Small intestine (tissue), 7 donors: ENCODE results near the gene FGF14. TPM values are rescaled to one million over a fixed set of nuclear protein-coding genes. Genes with fewer than 3 reads are reported as not detected.

Experiments
- DNase-seq, 2 donors: peaks; one replicate each; pipeline versions ENCODE4 v3.0.0 to v3.0.0-alpha.2; 2013
- FAIRE-seq: peaks from 2 replicates; lab custom pipeline; 2012; peaks lifted over from hg19 to GRCh38; lab: Jason Lieb, UNC
- H3K27ac ChIP-seq, 3 donors: one replicate each; pipeline ENCODE4 v1.5.1; 2013; ENCODE audit warnings: low read length in 2 of 3, mild to moderate bottlenecking in 2 of 3, control low read depth in 1 of 3, inconsistent platforms in 1 of 3, low read depth in 1 of 3, moderate library complexity in 1 of 3
- H3K27me3 ChIP-seq, 3 donors: one replicate each; pipeline ENCODE4 v1.6.1; 2013; ENCODE audit warnings: low read length in 3 of 3, inconsistent platforms in 1 of 3; ENCODE audit not compliant: control insufficient read depth in 3 of 3, insufficient read depth in 3 of 3
- H3K36me3 ChIP-seq, 3 donors: one replicate each; pipeline ENCODE4 v1.6.1; 2013; ENCODE audit warnings: low read length in 3 of 3, inconsistent platforms in 1 of 3, low read depth in 1 of 3, mild to moderate bottlenecking in 1 of 3, moderate library complexity in 1 of 3; ENCODE audit not compliant: control insufficient read depth in 3 of 3, insufficient read depth in 2 of 3
- H3K4me1 ChIP-seq, 3 donors: one replicate each; pipeline ENCODE4 v1.6.1; 2013; ENCODE audit warnings: low read length in 2 of 3, inconsistent platforms in 1 of 3, low read depth in 1 of 3, mild to moderate bottlenecking in 1 of 3, moderate library complexity in 1 of 3; ENCODE audit not compliant: control insufficient read depth in 3 of 3, insufficient read depth in 2 of 3
- H3K4me3 ChIP-seq, 3 donors: one replicate each; pipeline ENCODE4 v1.5.1; 2013; ENCODE audit warnings: low read length in 3 of 3, control low read depth in 1 of 3, inconsistent platforms in 1 of 3, low read depth in 1 of 3, mild to moderate bottlenecking in 1 of 3, moderate library complexity in 1 of 3
- H3K9me3 ChIP-seq, 2 donors: one replicate each; pipeline ENCODE4 v1.6.1; 2013; ENCODE audit warnings: low read depth in 1 of 2, low read length in 1 of 2; ENCODE audit not compliant: control insufficient read depth in 2 of 2, insufficient read depth in 1 of 2
- WGBS, 3 donors: extraction: QIAGEN DNeasy Blood & Tissue Kit; methylation state at CpG; one replicate each; pipeline ENCODE4 v1.1.7; 2013; 5-methylcytosine and 5-hydroxymethylcytosine counted together
- polyA plus RNA-seq, 4 donors: library from polyadenylated mRNA; stranded (reverse) in 3 of 4; unstranded in 1 of 4; fragments of 200-250 nt in 3 of 4; fragments of 120-200 nt in 1 of 4; gene quantifications; one replicate each; pipeline versions ENCODE4 v1.2.1 to v1.2.3, GENCODE V29; 2013
- donor health status: healthy with polysubstance abuse.
- donor health status: control.
- donor health status: control.
- donor health status: Bipolar disorder and iron deficiency.
- donor health status: healthy.

FGF14 gene
- polyA plus RNA-seq, 4 donors = under 0.01 to 0.74 (median 0.31) TPM; not detected in 1

DNA sequence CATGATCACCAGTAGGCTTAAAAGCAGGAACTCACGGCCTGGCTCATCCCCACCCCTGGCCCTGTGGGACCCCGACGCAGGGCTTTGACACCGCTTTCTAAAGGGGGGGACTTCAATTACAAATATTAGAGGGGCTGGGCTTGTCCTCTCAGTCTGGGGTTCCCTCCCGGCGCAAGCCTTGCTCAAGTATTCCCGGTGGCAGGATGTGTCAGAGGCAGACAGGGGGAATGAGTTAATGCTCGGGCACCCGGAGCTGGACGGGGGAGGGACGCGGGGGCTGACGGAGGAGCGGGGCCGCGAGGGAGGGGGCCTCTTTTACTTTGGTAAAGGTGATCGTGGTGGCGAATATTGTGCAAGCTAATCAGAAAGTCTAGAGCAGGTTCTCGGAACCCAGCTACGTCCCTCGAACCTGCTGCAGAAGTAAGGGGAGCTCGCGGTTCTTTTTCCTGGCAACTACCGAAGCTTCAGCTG, 1.1 kb downstream of the FGF14 start:
- FAIRE-seq (no peak), DNase-seq (no peak)
- Histone ChIP-seq H3K4me1 (no peaks in the 10 kb centered on the region), H3K36me3 (no peaks in the 10 kb centered on the region), H3K9me3 (no peaks in the 10 kb centered on the region), H3K27me3 (peaks cover 6 to 52% (median 19%) of the 10 kb centered on the region in 3 donors), H3K27ac (no peak overlapping the region), H3K4me3 (peak overlapping the region; percentile 2 to 24 (median 21))
- whole genome bisulfite sequencing, 3 donors = 1 to 5% (median 3%) methylated on average over 24 of the region's 24 CpGs

DNA sequence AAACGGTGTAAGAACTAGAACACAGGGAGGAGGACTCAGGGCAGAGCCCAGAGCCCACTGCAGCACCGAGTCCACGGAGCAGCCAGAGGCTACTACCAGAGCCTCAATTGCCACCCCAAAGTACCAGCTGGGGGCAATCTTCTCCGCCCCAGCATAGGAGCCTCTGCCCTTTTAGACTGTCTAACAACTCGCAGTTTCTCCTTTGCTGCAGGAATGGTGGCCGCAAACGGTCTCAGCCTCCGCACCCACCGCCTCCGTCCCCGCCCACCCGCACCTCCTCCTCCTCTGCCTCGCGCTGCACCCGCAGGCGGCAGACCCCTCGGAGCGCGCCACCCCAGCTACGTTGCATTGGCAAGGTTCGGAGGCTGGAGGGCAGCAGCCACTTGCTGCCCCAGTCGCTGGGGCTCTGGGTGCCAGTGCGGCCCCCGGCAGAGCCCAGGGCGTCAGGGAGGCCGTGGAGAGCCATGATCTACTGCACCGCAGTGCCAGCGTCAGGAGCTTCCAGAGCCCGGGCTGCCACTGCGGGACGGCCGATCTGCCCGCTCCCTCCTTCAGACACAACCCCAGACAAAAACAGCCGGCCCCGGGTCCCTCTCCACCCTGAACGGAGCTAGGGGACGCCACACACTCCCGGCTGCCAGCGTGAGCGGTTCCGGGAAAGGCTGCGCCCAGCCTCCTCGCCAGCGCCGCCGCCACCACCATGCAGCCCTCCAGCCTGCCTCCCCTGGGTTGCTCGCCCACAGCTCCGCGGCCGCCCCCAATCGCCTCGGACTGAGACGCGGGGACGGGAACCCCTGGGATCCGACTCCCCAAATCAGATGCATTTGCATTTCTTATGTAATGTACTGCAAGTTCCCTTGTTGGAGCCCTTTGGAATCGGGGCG, 1.8 kb downstream of the FGF14 start:
- FAIRE-seq (no peak), DNase-seq (no peak)
- WGBS, 3 donors = 1 to 2% (median 1%) methylated on average over 57 to 58 of the region's 58 CpGs
- Histone ChIP-seq H3K27ac (no peak overlapping the region), H3K9me3 (no peaks in the 10 kb centered on the region), H3K4me3 (peak overlapping the region; percentile 17 to 24 (median 21)), H3K36me3 (no peaks in the 10 kb centered on the region), H3K27me3 (peaks cover 6 to 52% (median 19%) of the 10 kb centered on the region in 3 donors), H3K4me1 (no peaks in the 10 kb centered on the region)

DNA sequence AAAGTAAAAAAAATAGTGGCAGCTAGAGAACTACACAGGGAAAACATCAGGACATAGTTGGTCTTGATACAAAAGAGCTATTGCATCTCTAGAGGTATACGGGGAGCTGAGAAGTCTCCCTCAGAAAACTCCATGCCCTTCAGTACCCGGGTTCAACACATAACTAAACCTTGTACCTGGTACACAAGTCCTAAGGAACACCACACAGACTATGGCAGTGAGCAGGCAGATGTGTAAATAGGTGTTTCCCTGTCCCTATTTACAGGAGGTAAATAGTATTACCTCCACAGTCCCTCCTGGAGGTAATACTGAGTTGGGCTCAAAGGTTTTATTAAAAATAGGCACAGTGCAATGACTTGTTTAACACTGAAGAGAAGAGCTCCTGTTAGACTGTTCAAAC, 5.9 kb downstream of the FGF14 start:
- Histone ChIP-seq H3K27ac (no peak overlapping the region), H3K4me3 (no peak overlapping the region), H3K36me3 (no peaks in the 10 kb centered on the region), H3K4me1 (peaks cover 0 to 3% (median 2%) of the 10 kb centered on the region in 3 donors), H3K27me3 (peaks cover 6 to 36% (median 11%) of the 10 kb centered on the region in 3 donors), H3K9me3 (no peaks in the 10 kb centered on the region)
- FAIRE-seq (no peak), DNase-seq (no peak)
- WGBS, 3 donors = 75 to 93% (median 78%) methylated on average over 2 of the region's 2 CpGs

DNA sequence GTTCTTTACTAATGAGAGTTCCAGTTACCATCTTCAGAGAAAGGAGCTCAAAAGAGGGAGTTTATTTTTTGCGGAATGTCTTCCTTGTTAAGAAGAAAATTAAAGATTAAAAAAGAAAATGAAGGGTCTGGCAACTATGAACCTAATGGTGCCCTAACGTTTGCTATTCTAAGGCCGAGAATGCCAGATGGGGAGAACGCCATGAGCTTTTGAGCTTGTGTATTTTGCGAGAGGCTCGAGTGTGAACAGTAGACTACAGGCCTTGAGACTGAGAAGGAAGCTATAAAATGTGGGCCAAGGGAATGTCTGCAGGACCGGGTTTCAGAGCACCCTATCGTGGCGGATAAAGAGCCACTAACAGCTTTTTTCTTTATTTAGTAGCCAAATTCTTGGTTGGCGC, 6.7 kb downstream of the FGF14 start:
- 92 to 96% (median 94%) methylated on average over 10 of the region's 10 CpGs for WGBS, 3 donors
- FAIRE-seq = no peak
- H3K27ac ChIP-seq = no peak overlapping the region
- peak overlapping the region in 1 of 3 donors; percentile 54 for H3K4me3 ChIP-seq
- H3K27me3 ChIP-seq = peaks cover under 1 to 28% (median 4%) of the 10 kb centered on the region in 3 donors
- peaks cover 0 to 3% (median 2%) of the 10 kb centered on the region in 3 donors for H3K4me1 ChIP-seq
- no peak for DNase-seq
- H3K9me3 ChIP-seq = no peaks in the 10 kb centered on the region
- no peaks in the 10 kb centered on the region for H3K36me3 ChIP-seq

DNA sequence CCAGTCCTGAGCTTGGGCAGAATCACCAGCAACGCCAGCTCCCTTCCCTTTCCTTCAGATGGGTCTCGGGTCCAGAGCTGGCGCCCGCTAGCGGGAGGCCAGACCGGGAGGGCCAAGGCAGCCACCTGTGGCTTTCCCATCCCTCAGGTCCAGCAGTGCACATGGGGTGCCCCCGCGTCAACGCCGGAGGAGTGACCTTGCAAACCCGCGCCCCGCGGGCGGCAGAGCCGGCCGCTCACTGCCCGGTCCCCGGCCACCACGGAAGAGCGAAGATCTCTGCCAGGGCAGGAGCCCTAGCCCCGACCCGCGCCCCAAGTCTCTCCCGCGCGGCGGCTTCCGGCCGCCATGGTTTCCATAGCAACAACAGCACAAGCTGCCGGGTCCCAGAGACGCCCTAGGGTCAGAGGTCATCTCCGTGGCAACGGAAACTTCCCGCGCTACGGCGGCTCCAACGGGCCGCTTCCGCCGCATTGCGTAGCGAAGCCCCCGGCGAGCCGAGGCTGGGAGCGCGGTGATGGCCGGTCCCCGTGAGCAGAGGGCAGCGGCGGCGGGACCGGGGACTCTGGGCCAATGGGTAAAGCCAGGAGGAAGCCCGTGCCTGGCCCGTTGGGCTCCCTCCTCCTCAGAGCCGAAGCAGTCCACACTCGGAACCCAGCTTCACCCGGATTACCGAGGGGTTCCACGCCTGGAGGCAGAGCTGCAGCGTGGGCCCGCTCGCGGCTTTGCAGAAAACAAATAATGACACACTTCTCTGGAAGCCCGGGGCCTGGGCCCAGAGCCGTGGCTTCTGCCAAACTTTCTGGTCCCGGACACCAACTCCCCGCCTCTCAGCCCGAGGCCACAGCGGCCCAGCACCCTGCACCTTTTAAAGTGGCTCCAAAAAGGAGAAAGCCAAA, 7.4 kb downstream of the FGF14 start:
- Histone ChIP-seq H3K36me3 (no peaks in the 10 kb centered on the region), H3K4me3 (peak overlapping the region; percentile 54 to 71 (median 68)), H3K27me3 (peaks cover 0 to 20% (median 0%) of the 10 kb centered on the region in 3 donors), H3K9me3 (no peaks in the 10 kb centered on the region), H3K4me1 (peaks cover 0 to 3% (median 2%) of the 10 kb centered on the region in 3 donors), H3K27ac (peak overlapping the region in 1 of 3 donors; percentile 40)
- 1 to 2% (median 1%) methylated on average over 70 to 72 of the region's 72 CpGs for WGBS, 3 donors
- DNase-seq (peak; percentile 84 to 95), FAIRE-seq (no peak)

DNA sequence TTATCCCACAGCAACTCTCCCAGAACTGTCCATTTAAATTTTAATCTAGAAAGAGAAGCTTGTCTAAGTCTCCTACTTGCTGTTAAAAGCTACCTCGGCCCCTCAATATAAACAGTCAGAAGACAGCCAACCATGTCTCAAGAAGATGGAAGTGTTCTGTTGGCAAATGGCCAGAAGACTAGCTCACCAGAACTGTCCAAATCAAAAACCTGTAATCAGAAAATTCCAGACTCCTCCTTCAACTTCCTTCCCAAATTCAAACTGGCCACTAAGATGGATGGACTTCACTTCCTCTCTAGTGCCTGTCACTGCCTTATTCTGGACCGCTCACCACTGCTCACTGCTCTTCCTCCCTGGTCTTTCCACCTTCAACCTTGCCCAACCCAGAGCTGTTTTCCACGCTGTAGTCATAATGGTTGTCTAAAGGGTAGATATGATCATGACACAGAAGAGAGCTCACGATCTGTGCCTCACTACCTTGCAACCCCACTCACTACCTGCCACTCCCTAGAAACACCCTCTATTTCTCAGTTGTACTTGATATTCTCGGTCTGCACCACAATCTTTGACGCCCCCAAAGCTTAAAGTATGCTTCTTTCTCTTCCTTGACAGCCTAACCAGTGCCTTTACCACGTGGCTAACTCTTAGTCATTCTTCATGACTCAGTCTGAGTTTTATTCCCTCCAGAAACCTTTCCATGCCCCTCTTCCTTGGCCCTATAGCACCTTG, 9.2 kb downstream of the FGF14 start:
- H3K27me3 ChIP-seq = peaks cover 0 to 18% (median 0%) of the 10 kb centered on the region in 3 donors
- peaks cover 0 to 3% (median 2%) of the 10 kb centered on the region in 3 donors for H3K4me1 ChIP-seq
- no peaks in the 10 kb centered on the region for H3K9me3 ChIP-seq
- no peaks in the 10 kb centered on the region for H3K36me3 ChIP-seq
- 73 to 81% (median 80%) methylated on average over 7 of the region's 7 CpGs for WGBS, 3 donors
- DNase-seq (no peak), FAIRE-seq (no peak)
- no peak overlapping the region for H3K4me3 ChIP-seq
- H3K27ac ChIP-seq = no peak overlapping the region

DNA sequence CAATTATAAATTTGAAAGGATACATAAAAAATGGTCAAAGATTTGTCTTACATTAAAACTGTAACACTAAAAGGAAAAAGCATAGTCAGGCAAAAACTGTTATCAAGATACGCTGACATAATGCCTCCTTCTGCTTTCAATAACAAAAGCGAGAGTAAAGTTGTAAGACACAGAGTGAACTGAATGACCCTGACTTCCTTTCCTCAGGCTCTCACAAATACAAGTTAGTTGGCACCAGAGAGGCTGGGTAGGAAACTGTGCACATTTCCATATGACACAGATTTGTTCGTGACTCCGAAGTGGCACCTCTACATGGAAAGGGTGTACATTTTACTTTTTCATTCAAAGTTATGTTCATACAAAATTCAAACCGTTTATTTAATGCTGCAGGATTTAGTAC, 15.4 kb downstream of the FGF14 start:
- FAIRE-seq = no peak
- no peaks in the 10 kb centered on the region for H3K4me1 ChIP-seq
- no peaks in the 10 kb centered on the region for H3K9me3 ChIP-seq
- H3K27ac ChIP-seq = no peak overlapping the region
- H3K27me3 ChIP-seq = no peaks in the 10 kb centered on the region
- H3K36me3 ChIP-seq = no peaks in the 10 kb centered on the region
- H3K4me3 ChIP-seq = no peak overlapping the region
- 73 to 85% (median 81%) methylated on average over 5 of the region's 5 CpGs for WGBS, 3 donors
- no peak for DNase-seq
